22Rv1 (cell line): Measurements from ENCODE around the gene MIF.
A peak's percentile ranks its signal among the peaks of the same experiment; 100 is the strongest.

Experiments
- H3K27ac ChIP-seq: fragments of 450-650 bp; 2 replicates; pipeline ENCODE4 v1.5.1; 2017
- ZFX ChIP-seq: fragments of 450-650 bp; IDR thresholded peaks from 2 replicates; pipeline ENCODE4 v1.6.1; 2017; ENCODE audit warnings: antibody characterized with exemption, borderline replicate concordance
- TF ChIP-seq, protein P1 (sequence below): fragments of 450-650 bp; IDR thresholded peaks from 2 replicates; pipeline ENCODE4 v1.5.1; 2017; ENCODE audit warnings: mild to moderate bottlenecking

MIF gene

GRCh38 chr22:23893945-23894709 is at the start of gene MIF:
TSS of gene MIF (plus strand) at chr22:23894383. CDS start at chr22:23894475, 92 bp downstream.
- peak within 1 kb of the TSS; percentile 98 for H3K27ac ChIP-seq
- TF ChIP-seq, protein P1, sequence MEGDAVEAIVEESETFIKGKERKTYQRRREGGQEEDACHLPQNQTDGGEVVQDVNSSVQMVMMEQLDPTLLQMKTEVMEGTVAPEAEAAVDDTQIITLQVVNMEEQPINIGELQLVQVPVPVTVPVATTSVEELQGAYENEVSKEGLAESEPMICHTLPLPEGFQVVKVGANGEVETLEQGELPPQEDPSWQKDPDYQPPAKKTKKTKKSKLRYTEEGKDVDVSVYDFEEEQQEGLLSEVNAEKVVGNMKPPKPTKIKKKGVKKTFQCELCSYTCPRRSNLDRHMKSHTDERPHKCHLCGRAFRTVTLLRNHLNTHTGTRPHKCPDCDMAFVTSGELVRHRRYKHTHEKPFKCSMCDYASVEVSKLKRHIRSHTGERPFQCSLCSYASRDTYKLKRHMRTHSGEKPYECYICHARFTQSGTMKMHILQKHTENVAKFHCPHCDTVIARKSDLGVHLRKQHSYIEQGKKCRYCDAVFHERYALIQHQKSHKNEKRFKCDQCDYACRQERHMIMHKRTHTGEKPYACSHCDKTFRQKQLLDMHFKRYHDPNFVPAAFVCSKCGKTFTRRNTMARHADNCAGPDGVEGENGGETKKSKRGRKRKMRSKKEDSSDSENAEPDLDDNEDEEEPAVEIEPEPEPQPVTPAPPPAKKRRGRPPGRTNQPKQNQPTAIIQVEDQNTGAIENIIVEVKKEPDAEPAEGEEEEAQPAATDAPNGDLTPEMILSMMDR, result peak; percentile 93
- no peak for TF ChIP-seq ZFX

- TF ChIP-seq, protein P1, result no peak
- no peak for TF ChIP-seq ZFX
- H3K27ac ChIP-seq, result no peak overlapping the region
Observed at GRCh38 chr22:23844739-23845202, 49.4 kb upstream of the MIF start.

DNA sequence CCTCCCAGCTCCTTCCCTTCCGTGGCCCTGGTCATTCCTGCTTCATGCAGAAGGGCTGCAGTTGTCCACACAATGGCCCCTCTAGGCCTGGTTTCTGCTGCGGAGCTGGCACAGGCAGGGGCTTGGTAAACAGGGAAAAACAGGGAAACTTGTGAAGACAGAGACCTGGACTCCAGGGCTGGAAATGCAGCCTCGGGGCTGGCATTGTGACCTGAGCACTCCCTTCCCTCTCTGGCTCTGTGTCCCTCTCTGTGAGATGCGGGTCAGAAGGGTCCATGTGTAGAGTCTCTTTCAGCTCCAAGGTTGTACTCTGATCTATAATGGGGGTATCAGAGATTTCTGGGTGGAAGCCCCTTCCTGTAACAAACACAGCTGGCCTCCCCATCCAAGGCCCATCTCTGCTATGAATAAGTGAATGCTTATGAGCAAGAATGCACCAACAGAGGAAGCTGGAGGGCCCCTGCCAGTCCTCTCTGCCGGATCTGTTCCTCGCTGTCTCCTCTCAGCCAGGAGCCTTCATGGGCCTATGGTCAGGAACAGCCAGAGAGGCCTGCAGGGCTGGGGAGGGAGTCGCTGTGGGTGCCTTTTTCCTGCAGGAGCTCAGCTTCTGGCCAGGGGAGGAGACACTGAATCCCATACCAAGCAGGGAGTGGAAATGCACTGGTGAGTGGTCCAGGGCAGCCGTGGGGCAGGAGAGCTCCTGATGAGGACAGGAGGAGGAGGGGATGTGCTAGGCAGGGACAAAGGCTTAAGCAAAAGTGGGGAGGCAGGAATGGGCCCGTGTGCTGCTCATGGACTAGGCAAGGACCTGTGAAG is 48.7 kb upstream of the MIF start:
- H3K27ac ChIP-seq, result no peak overlapping the region
- TF ChIP-seq, protein P1, result no peak
- TF ChIP-seq ZFX, result no peak

GRCh38 chr22:23846081-23846469 is 48.1 kb upstream of the MIF start:
- H3K27ac ChIP-seq, result no peak overlapping the region
- TF ChIP-seq, protein P1, result no peak
- no peak for TF ChIP-seq ZFX

- TF ChIP-seq, protein P1, result no peak
- no peak for TF ChIP-seq ZFX
- H3K27ac ChIP-seq, result no peak overlapping the region
Observed at GRCh38 chr22:23847310-23847920, 46.8 kb upstream of the MIF start.

DNA sequence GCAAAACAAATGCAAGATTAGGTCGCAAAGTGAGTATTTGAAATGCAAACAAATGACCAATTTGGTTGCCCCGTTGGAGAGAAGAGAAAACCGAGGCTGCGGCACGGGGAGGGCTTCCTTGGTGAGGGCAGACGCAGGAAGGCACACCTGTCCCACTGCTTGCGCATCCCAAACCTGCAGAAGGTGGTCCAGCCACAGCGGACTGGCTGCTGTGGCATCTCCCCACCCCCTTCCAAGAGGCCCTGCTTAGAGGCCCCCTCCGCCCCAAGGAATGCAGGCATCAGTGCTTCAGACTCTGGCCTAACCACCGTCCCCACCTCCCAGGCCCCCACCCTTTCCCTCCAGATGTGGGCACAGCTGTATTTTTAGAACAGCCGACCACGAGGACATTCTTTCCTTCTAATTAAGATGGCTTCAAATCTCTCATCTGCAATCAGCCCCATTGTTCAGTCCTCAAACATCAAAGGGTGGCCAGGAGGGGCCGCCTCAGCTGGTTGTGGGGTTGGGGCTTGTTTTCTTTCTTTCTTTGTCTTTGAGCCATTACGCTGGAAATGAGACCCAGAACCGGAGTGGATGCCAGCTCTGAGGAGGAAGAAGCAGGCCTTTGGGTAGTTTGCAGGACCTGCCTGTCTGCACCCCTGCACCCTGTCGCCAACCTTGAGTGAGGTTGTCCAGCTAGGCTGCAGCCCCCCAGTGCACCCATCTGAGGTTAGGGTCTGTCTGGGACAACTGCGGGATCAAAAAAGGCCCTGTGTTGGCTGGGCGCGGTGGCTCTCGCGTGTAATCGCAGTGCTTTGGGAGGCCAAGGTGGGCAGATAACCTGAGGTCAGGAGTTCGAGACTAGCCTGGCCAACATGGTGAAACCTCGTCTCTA is 46.0 kb upstream of the MIF start:
- H3K27ac ChIP-seq, result no peak overlapping the region
- TF ChIP-seq, protein P1, result no peak
- no peak for TF ChIP-seq ZFX
